GM13976 (cell line): Measurements from ENCODE around the gene SPTSSB.

Source experiments
- DNase-seq: peaks from one replicate; pipeline ENCODE4 v3.0.0; 2012; ENCODE audit warnings: low spot score
- CTCF ChIP-seq: IDR thresholded peaks from 2 replicates; pipeline ENCODE4 v1.5.1; 2012; ENCODE audit warnings: borderline replicate concordance, mild to moderate bottlenecking; ENCODE audit not compliant: insufficient read depth; ENCODE audit errors: extremely low read depth, missing control alignments, control extremely low read depth
- in situ Hi-C: fragments of 300-500 bp; cut with MboI; formaldehyde crosslinking; loops from one replicate; pipeline ENCODE4 v1.12.0; 2022; ENCODE audit warnings: low sequenced_read_pairs, mixed read lengths, inconsistent platforms; ENCODE audit not compliant: unreplicated experiment

SPTSSB gene

GRCh38 chr3:161332792-161333191, 38.5 kb downstream of the SPTSSB start:
- no peak for TF ChIP-seq CTCF
- in situ Hi-C loops, result no loop called here
- no peak for DNase-seq

GRCh38 chr3:161325059-161325458, 46.3 kb downstream of the SPTSSB start:
- no peak for TF ChIP-seq CTCF
- no peak for DNase-seq

GRCh38 chr3:161323926-161324621, 47.2 kb downstream of the SPTSSB start:
- in situ Hi-C loops, result no loop called here
- no peak for TF ChIP-seq CTCF
- DNase-seq, result no peak

More at GRCh38 chr3:161325059-161325458, 46.3 kb downstream of the SPTSSB start:
- in situ Hi-C loops, result no loop called here

GRCh38 chr3:161322781-161323568, 48.3 kb downstream of the SPTSSB start:
- no peak for DNase-seq
- TF ChIP-seq CTCF, result no peak
- in situ Hi-C loops, result no loop called here

- TF ChIP-seq CTCF, result no peak
- in situ Hi-C loops, result no loop called here
- no peak for DNase-seq
Observed at GRCh38 chr3:161320837-161321236, 50.5 kb downstream of the SPTSSB start.

GRCh38 chr3:161319867-161320266, 51.5 kb downstream of the SPTSSB start:
- in situ Hi-C loops, result no loop called here
- no peak for DNase-seq
- TF ChIP-seq CTCF, result no peak
